BE2C (cell line): ENCODE results near the gene RIC3.

Experiments used
- DNase-seq: peaks from one replicate; pipeline ENCODE4 v3.0.0-alpha.2; 2020
- H3K27me3 ChIP-seq: fragments of 250-450 bp; sonication (Bioruptor Pico); 2 replicates; pipeline ENCODE4 v1.5.1; 2020; ENCODE audit warnings: mild to moderate bottlenecking
- H3K36me3 ChIP-seq: fragments of 250-450 bp; sonication (Bioruptor Pico); 2 replicates; pipeline ENCODE4 v1.5.1; 2020; ENCODE audit warnings: mild to moderate bottlenecking
- H3K4me1 ChIP-seq: fragments of 250-450 bp; sonication (Bioruptor Pico); 2 replicates; pipeline ENCODE4 v1.5.1; 2020
- H3K4me3 ChIP-seq: 2 replicates; pipeline ENCODE4 v1.5.1; 2011; ENCODE audit warnings: low read depth, low read length
- H3K9me3 ChIP-seq: fragments of 250-450 bp; sonication (Bioruptor Pico); 2 replicates; pipeline ENCODE4 v1.5.1; 2020
- CTCF ChIP-seq: IDR thresholded peaks from 2 replicates; pipeline ENCODE4 v1.5.1; 2012; ENCODE audit warnings: mild to moderate bottlenecking, low read depth, low read length

RIC3 gene

GRCh38 chr11:8156877-8157276 is 11.9 kb downstream of the RIC3 start:
- H3K4me3 ChIP-seq: no peak overlapping the region
- H3K9me3 ChIP-seq: no peaks in the 10 kb centered on the region
- DNase-seq: no peak
- H3K27me3 ChIP-seq: no peaks in the 10 kb centered on the region
- no peaks in the 10 kb centered on the region for H3K36me3 ChIP-seq
- no peak for TF ChIP-seq CTCF
- no peaks in the 10 kb centered on the region for H3K4me1 ChIP-seq

- H3K27me3 ChIP-seq: no peaks in the 10 kb centered on the region
- no peaks in the 10 kb centered on the region for H3K36me3 ChIP-seq
- no peaks in the 10 kb centered on the region for H3K4me1 ChIP-seq
- TF ChIP-seq CTCF: no peak
- DNase-seq: no peak
- H3K4me3 ChIP-seq: no peak overlapping the region
- no peaks in the 10 kb centered on the region for H3K9me3 ChIP-seq
Observed at GRCh38 chr11:8149726-8150125, 19.1 kb downstream of the RIC3 start.

GRCh38 chr11:8138526-8138925 is 30.3 kb downstream of the RIC3 start:
- DNase-seq: no peak
- no peaks in the 10 kb centered on the region for H3K27me3 ChIP-seq
- H3K4me3 ChIP-seq: no peak overlapping the region
- H3K9me3 ChIP-seq: no peaks in the 10 kb centered on the region
- no peaks in the 10 kb centered on the region for H3K36me3 ChIP-seq
- no peaks in the 10 kb centered on the region for H3K4me1 ChIP-seq
- TF ChIP-seq CTCF: no peak

- H3K4me1 ChIP-seq: no peaks in the 10 kb centered on the region
- H3K4me3 ChIP-seq: no peak overlapping the region
- no peak for DNase-seq
- no peaks in the 10 kb centered on the region for H3K27me3 ChIP-seq
- no peaks in the 10 kb centered on the region for H3K9me3 ChIP-seq
- H3K36me3 ChIP-seq: no peaks in the 10 kb centered on the region
- no peak for TF ChIP-seq CTCF
Observed at GRCh38 chr11:8127447-8127846, 41.4 kb downstream of the RIC3 start.

GRCh38 chr11:8126649-8127289 is 42.1 kb downstream of the RIC3 start:
- Histone ChIP-seq H3K36me3 (no peaks in the 10 kb centered on the region), H3K9me3 (no peaks in the 10 kb centered on the region), H3K4me1 (no peaks in the 10 kb centered on the region), H3K27me3 (no peaks in the 10 kb centered on the region), H3K4me3 (no peak overlapping the region)
- TF ChIP-seq CTCF: no peak
- no peak for DNase-seq

- no peak for TF ChIP-seq CTCF
- H3K27me3 ChIP-seq: no peaks in the 10 kb centered on the region
- no peak overlapping the region for H3K4me3 ChIP-seq
- DNase-seq: no peak
- H3K36me3 ChIP-seq: no peaks in the 10 kb centered on the region
- H3K9me3 ChIP-seq: no peaks in the 10 kb centered on the region
- H3K4me1 ChIP-seq: no peaks in the 10 kb centered on the region
Observed at GRCh38 chr11:8122173-8122764, 46.6 kb downstream of the RIC3 start.
